Loucy (cell line): ENCODE measurements around the gene IL36A.

Experiments used
- EZH2phosphoT487 ChIP-seq: fragments of 200-600 bp; IDR thresholded peaks from 2 replicates; pipeline ENCODE4 v1.6.1; 2018; ENCODE audit warnings: antibody characterized with exemption, mild to moderate bottlenecking, moderate library complexity, borderline replicate concordance
- TF ChIP-seq, protein P1 (sequence below): fragments of 200-600 bp; sonication (generic); conservative IDR thresholded peaks from 2 replicates; pipeline ENCODE4 v1.5.1; 2014; ENCODE audit warnings: mild to moderate bottlenecking, antibody characterized with exemption, low read length

DNA sequence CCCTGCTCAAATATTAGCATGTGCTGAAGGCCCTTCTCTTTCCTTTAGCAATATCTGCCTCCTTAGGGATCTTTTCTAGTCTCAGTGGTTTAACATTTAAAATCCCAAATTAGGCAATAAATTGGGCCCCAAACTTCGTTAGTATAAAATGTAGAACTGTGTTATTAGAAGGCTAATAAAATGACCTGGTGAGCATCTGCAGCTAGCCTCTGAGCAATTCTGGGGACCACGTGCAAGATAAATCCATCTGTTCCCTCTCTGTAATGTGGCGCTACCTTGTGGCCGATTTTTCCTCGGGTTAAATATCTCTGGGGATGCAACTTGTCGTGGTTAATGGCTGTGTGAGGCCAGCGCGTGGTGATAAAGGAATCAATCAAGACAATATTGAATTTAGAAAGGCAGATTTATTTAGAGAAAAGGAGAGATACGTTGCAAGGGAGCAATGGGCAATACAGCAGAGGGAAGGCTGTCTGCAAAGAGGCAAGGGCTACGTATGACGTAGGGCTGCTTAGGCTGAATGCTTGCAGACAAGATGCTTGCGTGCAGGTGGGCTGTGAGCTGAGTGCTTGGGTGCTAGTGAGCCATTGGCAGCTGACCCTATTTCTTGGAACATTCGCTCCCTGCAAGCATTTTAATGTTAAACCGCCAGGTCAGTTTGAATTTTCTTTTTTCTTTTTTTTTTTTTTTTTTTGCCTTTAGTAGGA, 46.0 kb upstream of the IL36A start:
- TF ChIP-seq, protein P1, sequence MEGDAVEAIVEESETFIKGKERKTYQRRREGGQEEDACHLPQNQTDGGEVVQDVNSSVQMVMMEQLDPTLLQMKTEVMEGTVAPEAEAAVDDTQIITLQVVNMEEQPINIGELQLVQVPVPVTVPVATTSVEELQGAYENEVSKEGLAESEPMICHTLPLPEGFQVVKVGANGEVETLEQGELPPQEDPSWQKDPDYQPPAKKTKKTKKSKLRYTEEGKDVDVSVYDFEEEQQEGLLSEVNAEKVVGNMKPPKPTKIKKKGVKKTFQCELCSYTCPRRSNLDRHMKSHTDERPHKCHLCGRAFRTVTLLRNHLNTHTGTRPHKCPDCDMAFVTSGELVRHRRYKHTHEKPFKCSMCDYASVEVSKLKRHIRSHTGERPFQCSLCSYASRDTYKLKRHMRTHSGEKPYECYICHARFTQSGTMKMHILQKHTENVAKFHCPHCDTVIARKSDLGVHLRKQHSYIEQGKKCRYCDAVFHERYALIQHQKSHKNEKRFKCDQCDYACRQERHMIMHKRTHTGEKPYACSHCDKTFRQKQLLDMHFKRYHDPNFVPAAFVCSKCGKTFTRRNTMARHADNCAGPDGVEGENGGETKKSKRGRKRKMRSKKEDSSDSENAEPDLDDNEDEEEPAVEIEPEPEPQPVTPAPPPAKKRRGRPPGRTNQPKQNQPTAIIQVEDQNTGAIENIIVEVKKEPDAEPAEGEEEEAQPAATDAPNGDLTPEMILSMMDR = peak; percentile 48
- no peak for TF ChIP-seq EZH2phosphoT487
